ENCODE results near the gene COLQ.

COLQ gene

DNA sequence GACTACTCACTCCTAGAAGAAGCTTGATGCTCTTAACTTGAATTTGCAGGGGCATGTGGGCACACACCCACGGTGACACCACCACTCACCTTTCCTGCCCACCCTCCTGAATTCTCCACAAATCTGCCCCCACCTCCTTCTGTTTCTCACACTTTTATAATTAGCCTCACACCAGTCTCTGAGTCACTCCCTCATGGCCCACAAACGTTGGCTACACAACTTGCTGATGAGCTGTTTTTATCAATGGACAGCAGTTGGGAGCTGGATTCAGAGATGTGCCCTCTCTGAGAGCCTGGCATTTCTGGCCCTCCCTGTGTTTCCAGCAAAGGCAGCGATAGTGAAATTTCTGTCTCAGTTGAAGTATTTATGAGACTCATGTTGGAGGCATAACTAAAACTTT is 1.3 kb downstream of the COLQ start:
- DNase-seq (ENCODE audit: low read depth): no peak

DNA sequence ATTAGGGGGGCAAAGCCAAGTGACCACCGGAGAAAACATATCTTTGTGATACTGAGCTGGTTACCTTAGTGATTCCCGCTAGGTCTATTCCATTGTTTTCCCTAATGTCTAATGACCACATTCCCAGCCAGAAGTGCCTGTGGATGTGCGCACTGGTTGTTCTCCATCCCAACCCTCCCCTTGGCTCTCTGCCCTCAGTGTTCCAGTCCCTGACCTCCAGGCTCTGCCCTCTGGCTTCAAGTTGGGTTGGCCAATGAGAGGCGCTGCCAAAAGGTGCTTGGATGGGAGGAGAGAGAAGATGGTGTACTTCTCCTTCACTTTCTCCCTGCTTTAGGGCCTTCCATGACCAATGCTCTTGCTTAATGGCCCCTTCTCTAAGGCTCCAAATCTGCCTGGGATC is 2.4 kb downstream of the COLQ start:
- no peak for DNase-seq (ENCODE audit: low read depth)

- no peak for DNase-seq (ENCODE audit: low read depth)
These were observed 6.7 kb downstream of the COLQ start for GRCh38 chr3:15514663-15515340.

DNA sequence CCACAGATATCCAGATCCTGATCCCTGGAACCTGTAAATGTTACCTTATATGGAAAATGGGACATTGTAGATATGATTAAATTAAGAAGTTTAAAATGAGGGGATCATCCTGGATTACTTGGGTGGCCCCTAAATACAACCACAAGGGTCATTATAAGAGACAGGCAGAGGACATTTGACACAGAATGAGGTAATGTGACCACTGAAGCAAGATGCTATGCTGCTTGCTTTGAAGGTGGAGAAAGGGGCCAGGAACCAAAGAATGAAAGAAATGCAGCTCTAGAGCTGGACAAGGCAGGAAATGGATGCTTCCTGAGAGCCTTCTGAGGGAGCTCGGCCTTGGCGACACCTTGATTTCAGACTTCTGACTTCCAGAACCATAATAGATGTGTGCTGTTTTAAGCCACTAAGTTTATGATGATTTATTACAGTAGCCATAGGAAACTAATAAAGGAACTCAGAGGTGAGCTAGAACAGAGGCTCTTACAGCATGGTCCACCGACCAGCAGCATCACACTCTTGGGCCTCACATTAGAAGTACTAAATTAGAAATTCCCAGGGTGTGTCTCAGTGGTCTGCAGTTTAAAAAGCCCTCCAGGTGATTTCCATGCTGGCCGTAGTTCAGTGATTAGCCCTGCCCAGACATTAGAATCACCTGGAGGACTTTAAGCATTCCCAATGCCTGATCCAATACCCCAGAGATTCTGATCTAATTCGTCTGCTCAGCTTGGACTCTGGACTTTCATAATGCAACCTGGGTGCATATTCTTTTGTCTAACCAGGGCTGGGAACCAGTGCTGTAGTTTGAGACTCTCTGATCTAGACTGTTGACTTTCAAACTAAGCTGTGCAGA is 7.5 kb downstream of the COLQ start:
- no peak for DNase-seq (ENCODE audit: low read depth)

- no peak for DNase-seq (ENCODE audit: low read depth)
These were observed 8.4 kb downstream of the COLQ start for GRCh38 chr3:15513116-15513515.

DNA sequence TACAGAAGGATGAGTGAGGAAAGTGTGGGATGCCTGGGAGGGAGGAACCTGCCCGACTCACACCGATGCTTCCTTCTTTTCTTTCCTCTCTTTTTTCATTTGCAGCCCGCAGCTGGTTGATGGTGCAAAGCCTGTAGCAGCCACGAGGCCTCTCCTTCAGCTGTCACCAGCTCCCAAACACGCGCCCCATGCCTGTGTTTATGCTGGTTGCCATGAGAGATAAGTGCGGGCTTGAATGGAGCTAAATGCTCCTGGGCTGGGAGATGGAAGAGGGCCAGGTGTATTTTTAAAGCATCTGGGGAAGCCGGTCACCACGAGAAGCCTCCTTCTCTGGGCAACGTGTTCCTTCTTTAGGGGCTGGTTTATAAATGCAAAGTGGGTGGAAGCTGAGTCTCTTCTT is 9.3 kb downstream of the COLQ start:
- DNase-seq (ENCODE audit: low read depth): no peak

DNA sequence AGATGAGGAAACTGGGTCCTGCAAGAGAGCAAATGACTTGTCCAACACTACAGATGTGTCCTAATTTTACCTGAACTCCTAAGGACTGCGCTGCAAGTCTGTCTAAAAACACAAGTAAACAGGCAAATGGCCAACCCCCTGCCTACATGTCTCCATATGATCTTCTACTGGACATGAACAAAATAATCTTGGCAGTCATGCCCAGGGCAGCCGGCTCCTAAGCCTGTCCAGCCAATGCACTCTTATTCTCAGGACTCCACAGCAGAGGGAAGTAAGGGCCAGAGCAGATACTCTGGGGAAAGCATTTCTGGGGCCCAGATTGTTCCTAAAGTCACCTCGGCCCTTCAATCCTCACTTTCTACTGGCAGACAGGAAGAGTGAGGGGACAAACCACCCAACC is 10.3 kb downstream of the COLQ start:
- DNase-seq (ENCODE audit: low read depth): no peak

- DNase-seq (ENCODE audit: low read depth): no peak
These were observed 11.0 kb downstream of the COLQ start for GRCh38 chr3:15510493-15510892.

DNA sequence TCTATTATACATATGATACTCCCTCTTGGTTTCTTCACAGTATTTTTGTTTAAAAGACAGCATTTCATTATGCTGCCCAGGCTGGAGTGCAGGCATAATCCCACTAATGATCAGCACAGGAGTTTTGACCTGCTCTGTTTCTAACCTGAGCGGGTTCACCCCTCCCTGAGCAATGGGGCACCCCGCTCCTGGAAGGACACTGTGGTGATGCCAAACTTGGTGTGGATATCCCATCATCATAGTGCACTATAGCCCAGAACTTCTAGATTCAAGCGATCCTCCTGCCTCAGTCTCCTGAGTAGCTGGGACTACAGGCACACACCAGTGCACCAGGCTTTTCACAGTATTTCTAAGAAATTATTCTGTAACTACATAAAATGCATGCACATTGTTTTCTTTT is 14.9 kb downstream of the COLQ start:
- no peak for DNase-seq (ENCODE audit: low read depth)

DNA sequence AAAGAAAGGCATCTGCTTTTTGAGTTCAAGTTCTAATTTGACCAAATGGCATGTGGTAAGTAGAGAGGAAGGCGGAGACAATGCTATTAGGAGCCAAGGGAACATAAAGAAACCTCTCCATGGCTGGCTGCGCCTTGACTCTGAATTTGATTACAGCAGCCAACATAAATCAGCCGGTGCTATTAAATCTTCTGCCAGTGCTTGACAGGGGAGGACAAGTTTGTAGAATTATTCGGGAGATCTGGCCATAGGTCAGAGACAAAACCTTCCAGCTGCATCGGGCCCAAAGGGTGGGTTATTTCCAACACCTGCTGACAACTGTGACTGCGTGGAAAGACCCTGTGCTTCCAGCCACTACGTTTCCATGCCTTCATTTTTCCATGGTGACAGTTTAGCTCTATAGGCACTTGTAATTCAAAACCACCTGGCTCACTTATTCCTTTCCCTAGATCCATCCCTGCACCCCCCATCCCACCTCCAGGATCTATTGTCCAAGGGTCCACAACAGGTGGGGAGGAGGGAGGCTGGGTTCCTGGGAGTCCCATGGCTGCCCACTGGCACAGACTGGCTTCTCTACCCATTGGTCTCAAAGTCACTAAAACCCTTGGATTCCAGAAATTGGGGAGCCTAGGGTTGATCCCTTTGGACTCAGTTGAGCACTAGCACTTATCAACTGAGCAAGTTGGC is 15.9 kb downstream of the COLQ start:
- no peak for DNase-seq (ENCODE audit: low read depth)

- no peak for DNase-seq (ENCODE audit: low read depth)
These were observed 18.9 kb downstream of the COLQ start for GRCh38 chr3:15502616-15503015.

GRCh38 chr3:15501126-15501525 is 20.4 kb downstream of the COLQ start:
- DNase-seq (ENCODE audit: low read depth): no peak

DNA sequence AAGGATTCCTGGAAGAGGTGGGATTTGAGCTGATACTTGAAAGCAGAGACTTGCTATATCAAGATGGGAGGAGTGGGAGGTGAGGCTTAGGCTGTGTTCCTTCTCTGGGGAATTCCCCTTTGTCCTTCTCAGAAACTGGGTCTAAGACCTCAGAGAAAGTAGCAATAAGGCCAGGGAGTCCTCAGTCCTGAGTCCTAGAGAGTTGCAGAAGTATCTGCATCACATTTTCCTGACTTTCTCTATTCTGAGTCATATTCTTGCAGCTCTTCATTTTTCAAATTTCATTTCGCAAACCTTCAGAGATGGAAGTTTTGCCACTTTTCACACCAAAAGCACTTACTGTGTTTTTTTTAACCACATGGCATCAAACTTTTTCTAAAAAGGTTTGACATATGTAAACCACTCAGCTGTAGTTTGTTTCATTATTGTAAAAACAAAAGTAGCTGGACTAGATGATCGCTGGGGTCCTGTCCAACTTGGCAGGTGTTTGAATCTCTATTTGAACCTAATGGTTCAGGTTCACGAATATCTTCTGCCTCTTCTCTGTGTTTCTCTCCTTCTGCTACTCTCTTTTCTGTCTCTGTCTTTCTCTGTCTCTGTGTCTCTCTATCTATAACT is 21.3 kb downstream of the COLQ start:
- no peak for DNase-seq (ENCODE audit: low read depth)

DNA sequence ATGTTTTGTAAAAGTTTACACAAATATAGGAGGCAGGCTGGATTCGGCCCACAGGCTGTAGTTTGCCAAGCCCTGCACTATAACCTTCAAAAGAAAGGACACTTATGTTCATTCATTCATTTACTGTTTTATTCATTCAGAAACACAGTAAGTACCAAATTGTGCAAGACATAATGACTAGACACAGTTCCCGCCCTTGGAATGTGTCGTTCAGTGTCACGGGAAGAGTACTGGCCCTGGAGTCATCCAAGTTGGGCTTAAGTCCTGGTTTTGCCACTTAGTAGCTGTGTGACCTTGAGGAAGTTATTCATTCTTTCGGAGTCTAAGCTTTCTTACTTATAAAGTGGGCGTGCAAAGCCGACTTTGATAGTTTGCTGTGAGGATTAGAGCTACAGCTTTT is 22.0 kb downstream of the COLQ start:
- DNase-seq (ENCODE audit: low read depth): no peak

DNA sequence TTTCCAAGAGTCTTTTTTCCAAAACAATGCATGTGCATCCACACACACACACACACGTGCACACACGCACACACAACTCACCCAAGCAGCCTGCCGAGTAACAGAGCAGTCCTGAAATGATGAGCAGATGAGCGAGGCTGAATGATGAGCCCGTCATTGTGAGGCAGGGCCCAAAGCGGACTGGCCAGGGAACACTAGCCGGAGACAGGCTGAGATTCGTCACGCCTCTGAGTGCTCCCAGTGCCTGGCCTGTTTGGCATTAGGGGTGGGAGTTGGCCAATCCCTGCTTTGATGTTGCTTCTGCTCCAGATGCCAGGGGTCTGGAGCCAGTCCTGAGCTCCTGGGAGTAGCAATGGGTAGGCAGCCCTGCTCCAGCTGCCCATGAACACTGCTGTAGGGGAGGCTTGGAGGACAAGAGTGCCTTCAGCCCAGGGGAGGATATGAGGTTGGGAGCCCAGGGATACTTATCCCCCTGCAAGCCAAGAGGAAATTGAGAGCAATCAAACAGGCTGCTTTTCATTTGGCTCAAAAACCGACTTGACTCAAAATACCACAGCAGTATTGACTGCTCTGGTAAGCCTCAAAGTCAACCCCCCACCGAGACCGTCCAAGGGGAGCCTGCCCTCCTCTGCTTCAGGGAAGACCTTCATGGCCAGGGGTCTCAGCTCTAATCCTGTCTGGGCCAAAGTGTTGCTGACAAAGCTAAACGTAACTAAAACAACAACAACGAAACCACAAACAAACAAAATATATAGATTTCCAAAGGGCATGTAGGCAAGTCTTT is 22.9 kb downstream of the COLQ start:
- no peak for DNase-seq (ENCODE audit: low read depth)

- DNase-seq (ENCODE audit: low read depth): no peak
These were observed 23.5 kb downstream of the COLQ start for GRCh38 chr3:15497964-15498363.

DNA sequence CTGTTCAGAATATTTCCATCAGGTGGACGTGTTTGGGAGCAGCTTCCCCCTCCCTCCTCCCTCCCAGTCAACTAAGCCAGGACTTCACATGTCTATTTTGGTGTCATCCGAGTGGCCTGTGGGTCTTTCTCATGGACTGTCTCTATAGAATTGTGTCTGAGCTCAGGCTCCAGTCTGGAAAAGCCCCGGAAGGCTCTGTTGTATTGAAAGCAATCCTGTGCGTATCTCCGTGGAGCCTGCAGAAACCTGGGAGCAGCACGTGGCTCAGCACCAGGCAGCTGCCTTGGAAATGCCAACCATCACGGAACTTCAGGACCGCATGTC is 25.2 kb downstream of the COLQ start:
- no peak for DNase-seq (ENCODE audit: low read depth)

DNA sequence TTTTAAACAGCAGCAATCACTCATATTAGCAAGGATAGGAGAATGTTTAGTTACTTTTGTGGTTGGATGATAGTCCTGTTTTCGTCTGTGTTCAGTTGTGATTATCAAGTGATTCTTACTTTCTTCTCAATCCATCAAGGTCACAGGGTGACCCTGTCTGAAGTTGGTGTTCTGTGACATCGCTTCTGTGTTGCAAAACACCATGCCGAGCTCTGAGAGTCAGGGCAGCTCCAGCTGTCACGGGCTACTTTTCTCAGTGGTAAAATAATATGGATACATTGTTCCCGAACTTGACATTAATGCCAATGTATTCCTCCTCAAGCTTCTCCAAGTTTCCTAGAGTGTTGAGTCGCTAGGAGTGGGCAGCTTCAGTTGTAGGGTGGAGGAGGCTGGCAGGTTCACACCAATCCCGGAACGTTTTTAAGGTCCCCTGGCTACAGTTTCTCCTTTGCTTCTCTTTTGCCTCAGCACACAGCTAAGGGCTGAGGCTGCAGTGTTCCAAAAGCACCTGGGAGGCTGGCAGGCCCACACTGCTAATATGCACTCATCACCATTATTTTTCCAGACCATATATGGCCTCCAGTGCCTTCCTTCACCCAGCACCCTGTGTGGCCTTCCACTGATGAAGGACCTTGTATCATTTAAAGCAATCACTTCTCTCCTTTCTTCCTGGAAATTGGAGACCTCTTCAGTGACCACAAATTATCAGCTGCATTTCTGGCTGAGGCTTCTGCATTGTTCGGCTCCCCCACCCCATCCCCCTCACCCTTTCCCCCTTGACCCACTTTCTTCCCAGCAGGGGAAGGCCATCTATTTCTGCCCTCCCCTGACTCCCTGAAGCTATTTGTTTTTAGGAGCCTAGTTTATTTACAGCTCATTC is 25.8 kb downstream of the COLQ start:
- no peak for DNase-seq (ENCODE audit: low read depth)

DNA sequence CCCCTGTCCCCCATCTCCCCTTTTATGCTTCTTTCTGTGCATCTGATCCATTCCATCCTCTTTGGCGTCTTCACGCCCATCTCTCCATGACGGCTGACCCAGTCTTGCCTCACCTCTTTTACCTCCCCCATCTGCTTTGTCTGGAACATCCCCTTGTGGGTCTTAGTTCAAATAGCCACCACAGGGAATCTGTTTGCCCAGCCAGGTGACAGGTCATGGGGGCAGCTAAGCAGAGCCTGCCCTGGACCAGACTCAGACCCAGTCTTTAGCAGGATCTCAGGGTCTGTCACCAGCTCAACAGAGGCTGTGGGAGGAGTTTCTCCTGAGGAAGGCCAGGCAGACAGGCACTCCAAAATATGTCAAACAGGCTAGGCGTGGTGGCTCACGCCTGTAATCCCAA is 28.1 kb downstream of the COLQ start:
- DNase-seq (ENCODE audit: low read depth): no peak

GRCh38 chr3:15492847-15493360 is 28.6 kb downstream of the COLQ start:
- DNase-seq (ENCODE audit: low read depth): no peak

DNA sequence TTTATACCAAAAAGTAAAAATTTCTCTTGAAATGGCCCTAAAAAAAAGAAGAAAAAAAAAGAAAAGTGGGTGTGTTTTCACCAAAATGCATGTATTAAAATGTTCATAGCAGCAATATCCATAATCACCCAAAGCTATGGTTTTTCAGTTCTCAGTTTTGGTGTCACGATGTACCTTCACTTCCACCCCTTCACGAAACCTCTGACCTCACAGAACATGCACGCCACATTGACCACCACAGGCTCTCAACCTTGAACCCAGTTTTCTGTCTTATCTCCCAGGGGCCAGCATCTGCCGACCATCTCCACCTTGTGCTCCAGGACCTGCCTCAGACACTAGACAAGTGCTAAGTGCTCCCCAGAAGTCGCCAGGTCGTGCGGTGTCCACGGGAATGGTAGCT is 30.4 kb downstream of the COLQ start:
- no peak for DNase-seq (ENCODE audit: low read depth)
